IgD-negative memory B cell (primary cell): Measurements from ENCODE around the gene EYS. TPM values are rescaled to one million over a fixed set of nuclear protein-coding genes. Genes with fewer than 3 reads are reported as not detected.
"Not testable (repeated sequence)": the region's sequence is repeated elsewhere in the genome, so short reads cannot be mapped to it uniquely, and the experiment has no call there.

Source experiments
- H3K27ac Mint-ChIP-seq, 3 donors: one replicate each; pipeline ENCODE4 v1.8.0; 2020 to 2022; ENCODE audit warnings: mild to moderate bottlenecking in 3 of 3, mixed read lengths in 3 of 3, moderate library complexity in 1 of 3
- H3K27me3 Mint-ChIP-seq: one replicate; pipeline ENCODE4 v1.8.0; 2021; ENCODE audit warnings: mixed read lengths
- H3K36me3 Mint-ChIP-seq: one replicate; pipeline ENCODE4 v1.8.0; 2020; ENCODE audit warnings: mild to moderate bottlenecking, mixed read lengths
- H3K4me1 Mint-ChIP-seq, 3 donors: one replicate each; pipeline ENCODE4 v1.8.0; 2020 to 2022; ENCODE audit warnings: mixed read lengths in 3 of 3, mild to moderate bottlenecking in 1 of 3
- H3K4me3 Mint-ChIP-seq, 4 donors: one replicate each; pipeline ENCODE4 v1.8.0; 2020 to 2022; ENCODE audit warnings: mild to moderate bottlenecking in 4 of 4, mixed read lengths in 4 of 4, moderate library complexity in 3 of 4
- H3K9me3 Mint-ChIP-seq, 3 donors: one replicate each; pipeline ENCODE4 v1.8.0; 2020 to 2021; ENCODE audit warnings: mixed read lengths in 3 of 3, mild to moderate bottlenecking in 1 of 3
- polyA plus RNA-seq: library from polyadenylated mRNA; unstranded; fragments of 300-500 nt; fragmentation: Illumina TruSeq; gene quantifications from one replicate; pipeline ENCODE4 v1.2.3, GENCODE V29; 2021

The EYS gene
- polyA plus RNA-seq, 1 donor from 2014 or later, result 0.04 TPM

DNA sequence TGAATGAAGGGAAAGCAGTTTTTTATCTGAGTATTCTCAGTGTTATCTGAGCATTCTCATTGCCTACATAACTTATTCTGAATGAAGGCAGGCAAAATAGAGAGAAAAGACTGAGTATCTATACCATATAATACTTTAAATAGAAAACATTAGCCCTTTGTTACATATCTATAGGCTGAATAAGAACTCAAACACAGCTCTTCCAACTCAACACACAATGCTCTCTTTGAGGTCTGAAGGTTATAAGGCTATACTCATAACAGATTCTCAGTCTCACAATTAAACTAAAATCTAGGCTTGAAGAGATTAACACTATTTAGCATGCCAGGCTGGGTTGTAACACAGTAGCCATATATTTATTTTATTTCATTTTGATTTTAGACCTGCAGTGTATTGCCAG lies 56.9 kb downstream of the EYS start:
- no peaks in the 10 kb centered on the region for H3K27me3 Mint-ChIP-seq
- H3K36me3 Mint-ChIP-seq, result no peaks in the 10 kb centered on the region
- no peaks in the 10 kb centered on the region for H3K4me1 Mint-ChIP-seq
- no peak overlapping the region for H3K4me3 Mint-ChIP-seq
- H3K9me3 Mint-ChIP-seq, result peaks cover 3 to 18% (median 8%) of the 10 kb centered on the region in 3 donors
- H3K27ac Mint-ChIP-seq, result no peak overlapping the region

DNA sequence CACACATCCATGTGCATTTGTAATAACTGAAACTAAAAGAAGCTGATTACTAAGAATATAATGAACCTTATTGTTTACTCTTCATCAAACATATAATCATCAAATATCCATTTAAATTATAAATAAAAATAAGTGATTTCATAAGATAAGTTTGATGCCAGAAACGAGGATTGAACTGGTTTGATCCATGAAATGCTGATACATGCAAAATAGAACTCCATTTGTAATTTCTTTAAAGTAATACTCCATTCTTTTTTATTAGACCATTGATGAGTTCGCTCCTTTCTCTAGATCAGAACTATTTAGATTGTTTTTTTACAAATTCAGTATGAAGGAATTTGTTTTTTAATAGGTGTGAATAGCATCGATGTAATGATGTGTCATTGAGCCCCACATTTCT lies 57.6 kb downstream of the EYS start:
- H3K4me1 Mint-ChIP-seq, result no peaks in the 10 kb centered on the region
- no peak overlapping the region for H3K4me3 Mint-ChIP-seq
- H3K27me3 Mint-ChIP-seq, result no peaks in the 10 kb centered on the region
- H3K9me3 Mint-ChIP-seq, result peaks cover 3 to 18% (median 7%) of the 10 kb centered on the region in 3 donors
- H3K36me3 Mint-ChIP-seq, result no peaks in the 10 kb centered on the region
- no peak overlapping the region for H3K27ac Mint-ChIP-seq

GRCh38 chr6:65646544-65646943 lies 60.5 kb downstream of the EYS start:
- Mint-ChIP-seq H3K27me3 (no peaks in the 10 kb centered on the region), H3K27ac (no peak overlapping the region), H3K4me1 (no peaks in the 10 kb centered on the region), H3K36me3 (no peaks in the 10 kb centered on the region), H3K4me3 (no peak overlapping the region), H3K9me3 (peaks cover 3 to 14% (median 5%) of the 10 kb centered on the region in 3 donors)

DNA sequence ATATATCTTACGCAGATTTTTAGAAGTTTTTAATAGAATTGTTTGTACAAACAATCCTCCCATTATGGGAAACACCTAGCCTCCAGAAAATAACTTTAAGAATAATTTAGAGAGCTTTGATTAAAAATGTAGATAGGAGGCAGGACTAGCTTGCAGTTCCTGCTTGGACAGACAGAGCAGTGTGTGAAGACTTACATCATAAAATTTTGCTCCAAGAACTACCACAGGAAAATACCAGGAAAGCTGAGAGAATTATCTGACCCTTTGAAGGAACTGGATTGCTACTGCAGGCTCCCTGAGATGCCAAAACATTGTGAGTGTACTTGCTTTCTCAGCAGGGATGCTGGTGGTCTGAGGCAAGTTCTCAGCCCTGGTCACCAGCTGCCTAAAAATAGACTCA lies 64.2 kb downstream of the EYS start:
- Mint-ChIP-seq H3K36me3 (no peaks in the 10 kb centered on the region), H3K27ac (no peak overlapping the region), H3K9me3 (peaks cover 0 to 11% (median 3%) of the 10 kb centered on the region in 3 donors), H3K27me3 (no peaks in the 10 kb centered on the region), H3K4me3 (no peak overlapping the region), H3K4me1 (no peaks in the 10 kb centered on the region)

DNA sequence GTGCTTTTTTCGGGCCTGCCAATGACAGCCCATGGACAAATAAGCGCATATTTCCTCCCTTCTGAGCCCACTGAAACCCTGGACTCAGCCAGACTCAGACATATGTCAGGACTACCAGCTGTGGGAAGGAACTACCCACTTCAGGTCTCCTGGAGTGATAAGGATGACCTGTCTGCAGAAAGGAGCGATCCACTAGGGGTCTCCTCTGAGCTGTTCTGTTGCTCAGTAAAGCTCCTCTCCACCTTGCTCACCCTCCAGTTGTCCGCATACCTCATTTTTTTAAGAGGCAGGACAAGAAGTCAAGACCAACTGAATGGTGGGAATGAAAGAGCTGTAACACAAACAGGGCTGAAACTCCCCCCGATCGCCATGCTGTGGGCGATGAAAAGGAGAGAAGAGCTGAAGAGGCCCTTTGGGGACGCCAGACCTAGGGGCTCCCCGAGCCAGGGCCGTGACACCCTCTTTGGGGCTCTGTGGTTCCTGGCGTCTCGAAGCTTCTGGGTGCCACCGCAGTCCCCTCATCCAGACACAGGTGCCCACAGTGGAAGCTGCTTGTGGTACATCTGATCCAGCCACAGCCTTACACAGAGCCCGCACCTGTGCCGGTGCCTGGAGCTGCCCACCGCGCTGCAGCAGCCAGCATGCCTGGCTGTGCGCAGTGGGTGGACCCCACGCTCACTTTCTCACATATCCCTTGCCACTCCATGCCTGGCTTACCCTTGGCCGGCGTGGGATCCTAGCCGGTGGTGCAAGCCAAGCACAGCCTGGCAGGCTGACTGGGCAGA lies 68.8 kb downstream of the EYS start:
- Mint-ChIP-seq H3K36me3 (no peaks in the 10 kb centered on the region), H3K9me3 (peaks cover 0 to 7% (median 0%) of the 10 kb centered on the region in 3 donors), H3K27ac (no peak overlapping the region), H3K27me3 (no peaks in the 10 kb centered on the region), H3K4me1 (no peaks in the 10 kb centered on the region), H3K4me3 (no peak overlapping the region)

DNA sequence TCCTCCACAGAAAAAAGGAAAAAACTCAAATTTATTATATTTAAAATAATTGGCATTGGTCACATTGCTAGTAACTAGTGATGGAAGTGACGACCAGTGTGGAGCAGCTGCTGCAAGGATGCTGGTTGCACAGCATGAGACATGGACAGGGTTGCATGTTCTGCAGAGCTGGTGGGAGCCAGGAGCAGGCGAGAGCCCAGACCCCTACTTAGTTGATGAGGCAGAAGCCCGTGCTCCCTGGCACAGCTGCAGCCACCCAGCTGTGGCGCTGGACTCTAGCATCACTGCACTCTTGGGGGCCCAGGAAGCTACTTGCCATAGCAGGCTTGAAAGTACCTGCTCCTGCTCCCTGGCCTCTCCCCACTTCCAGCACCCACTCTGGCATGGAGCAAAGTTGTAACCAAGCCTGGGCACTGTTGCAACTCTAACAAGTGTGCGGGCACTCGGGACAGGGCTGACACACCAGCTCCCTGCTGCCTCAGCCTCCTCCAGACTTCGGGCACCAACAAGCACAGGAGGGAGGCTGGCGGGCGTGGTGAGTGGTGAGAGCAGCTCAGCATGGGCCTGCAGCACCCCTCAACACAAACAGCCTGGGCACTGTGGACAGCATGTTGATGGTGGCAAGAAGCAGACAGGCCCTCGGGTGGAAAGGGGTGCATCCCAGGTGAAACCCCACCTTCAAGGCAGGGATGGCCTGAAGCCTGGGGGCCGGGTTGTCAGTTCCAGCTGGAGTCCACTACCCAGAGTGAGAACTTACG lies 69.6 kb downstream of the EYS start:
- no peaks in the 10 kb centered on the region for H3K36me3 Mint-ChIP-seq
- no peak overlapping the region for H3K4me3 Mint-ChIP-seq
- peaks cover 0 to 7% (median 0%) of the 10 kb centered on the region in 3 donors for H3K9me3 Mint-ChIP-seq

DNA sequence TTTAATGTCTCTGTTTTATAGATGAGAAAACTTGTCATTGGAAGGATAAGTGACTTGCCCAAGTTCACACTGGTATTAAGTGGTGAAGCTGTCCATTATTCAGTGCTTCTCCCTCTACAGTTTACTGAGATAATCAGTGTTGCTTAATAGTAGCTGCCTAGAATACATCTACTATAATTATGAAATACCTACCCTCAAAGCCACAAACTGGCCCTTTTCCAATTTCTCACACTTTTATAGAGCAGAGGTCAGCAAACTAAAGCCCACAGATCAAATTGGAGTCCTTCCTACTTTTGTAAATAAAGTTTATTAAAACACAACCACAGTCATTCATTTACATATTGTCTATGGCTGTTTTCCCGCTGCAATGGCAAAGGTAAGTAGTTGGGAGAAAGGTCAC lies 73.5 kb downstream of the EYS start:
- H3K9me3 Mint-ChIP-seq, result peaks cover 0 to 7% (median 2%) of the 10 kb centered on the region in 3 donors
- H3K4me1 Mint-ChIP-seq, result no peaks in the 10 kb centered on the region

More for the DNA sequence above, 69.6 kb downstream of the EYS start:
- Mint-ChIP-seq H3K27me3 (no peaks in the 10 kb centered on the region), H3K4me1 (no peaks in the 10 kb centered on the region), H3K27ac (no peak overlapping the region)

DNA sequence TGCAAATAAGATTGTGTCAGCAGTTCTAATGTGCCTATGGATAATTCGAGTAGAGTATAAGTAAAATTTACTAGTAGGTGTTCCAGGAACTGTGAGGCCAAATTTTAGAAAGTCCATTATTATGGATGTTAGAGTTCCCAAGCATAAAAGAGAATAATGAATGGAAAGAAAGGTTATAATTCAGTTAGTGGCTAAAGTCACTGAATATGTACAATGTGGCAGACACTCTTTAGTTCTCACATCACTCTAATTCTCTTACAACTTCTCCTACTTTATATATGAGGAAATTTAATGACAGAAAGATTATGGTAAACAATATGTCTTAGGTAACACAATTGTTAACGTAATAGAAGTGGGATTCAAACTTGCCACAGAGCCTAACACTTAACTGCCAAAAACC lies 75.3 kb downstream of the EYS start:
- H3K4me3 Mint-ChIP-seq, result no peak overlapping the region

More for the DNA sequence above, 73.5 kb downstream of the EYS start:
- no peaks in the 10 kb centered on the region for H3K27me3 Mint-ChIP-seq
- no peaks in the 10 kb centered on the region for H3K36me3 Mint-ChIP-seq
- no peak overlapping the region for H3K27ac Mint-ChIP-seq
- H3K4me3 Mint-ChIP-seq, result no peak overlapping the region

GRCh38 chr6:65627434-65627999 lies 79.5 kb downstream of the EYS start:
- H3K27ac Mint-ChIP-seq, H3K27me3 Mint-ChIP-seq, H3K36me3 Mint-ChIP-seq, H3K9me3 Mint-ChIP-seq, H3K4me1 Mint-ChIP-seq, H3K4me3 Mint-ChIP-seq: not testable (repeated sequence)

More for the DNA sequence above, 75.3 kb downstream of the EYS start:
- H3K36me3 Mint-ChIP-seq, result no peaks in the 10 kb centered on the region
- no peaks in the 10 kb centered on the region for H3K27me3 Mint-ChIP-seq
- peaks cover 2 to 7% (median 3%) of the 10 kb centered on the region in 3 donors for H3K9me3 Mint-ChIP-seq
- no peaks in the 10 kb centered on the region for H3K4me1 Mint-ChIP-seq
- no peak overlapping the region for H3K27ac Mint-ChIP-seq

GRCh38 chr6:65627015-65627414 lies 80.0 kb downstream of the EYS start:
- H3K27ac Mint-ChIP-seq, result no peak overlapping the region
- peaks cover 2 to 7% (median 5%) of the 10 kb centered on the region in 3 donors for H3K9me3 Mint-ChIP-seq
- no peaks in the 10 kb centered on the region for H3K4me1 Mint-ChIP-seq
- no peaks in the 10 kb centered on the region for H3K36me3 Mint-ChIP-seq
- H3K27me3 Mint-ChIP-seq, result no peaks in the 10 kb centered on the region
- H3K4me3 Mint-ChIP-seq, result no peak overlapping the region

DNA sequence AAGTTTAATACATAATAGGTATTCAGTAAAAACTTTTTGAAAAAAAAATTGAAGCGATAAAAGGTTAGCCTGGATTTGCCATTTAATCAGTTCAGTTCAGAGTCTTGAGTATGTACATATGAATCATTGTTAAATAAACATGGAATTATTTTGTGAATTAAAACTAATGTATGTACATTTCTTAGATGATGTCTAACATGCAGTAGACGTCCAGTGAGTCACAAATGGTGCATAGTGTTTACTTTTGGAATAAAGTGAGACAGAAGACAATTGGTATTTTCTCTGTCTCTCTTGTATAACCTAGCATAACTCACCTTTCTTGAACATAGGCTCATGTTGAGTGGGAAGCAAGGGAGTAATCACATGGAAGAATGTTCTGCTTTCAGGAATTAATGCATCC lies 83.5 kb downstream of the EYS start:
- Mint-ChIP-seq H3K4me1 (no peaks in the 10 kb centered on the region), H3K36me3 (no peaks in the 10 kb centered on the region), H3K4me3 (no peak overlapping the region), H3K9me3 (peaks cover 0 to 7% (median 5%) of the 10 kb centered on the region in 3 donors), H3K27me3 (no peaks in the 10 kb centered on the region), H3K27ac (no peak overlapping the region)

DNA sequence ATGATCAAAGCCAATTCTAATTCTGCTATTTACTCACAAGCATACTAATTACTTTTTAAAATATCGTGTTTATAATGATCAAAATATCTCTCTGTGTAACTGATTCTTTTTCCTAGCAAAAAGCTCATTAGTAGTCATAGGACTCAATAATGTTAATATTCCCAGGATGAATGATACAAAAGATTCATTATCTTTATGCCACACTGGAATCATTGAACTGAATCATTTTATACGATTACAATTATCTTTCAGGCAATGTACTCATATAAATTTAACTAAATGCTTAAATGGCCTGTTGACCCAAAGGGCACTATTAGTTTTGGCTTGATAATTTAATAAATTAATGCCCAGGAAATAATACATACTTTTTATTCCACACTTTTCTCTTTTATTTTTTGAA lies 96.3 kb downstream of the EYS start:
- H3K4me3 Mint-ChIP-seq, result no peak overlapping the region
- no peaks in the 10 kb centered on the region for H3K27me3 Mint-ChIP-seq
- H3K27ac Mint-ChIP-seq, result no peak overlapping the region
- H3K9me3 Mint-ChIP-seq, result no peaks in the 10 kb centered on the region
- no peaks in the 10 kb centered on the region for H3K36me3 Mint-ChIP-seq
- no peaks in the 10 kb centered on the region for H3K4me1 Mint-ChIP-seq

GRCh38 chr6:65595540-65595939 lies 111.5 kb downstream of the EYS start:
- Mint-ChIP-seq H3K4me3 (no peak overlapping the region), H3K36me3 (no peaks in the 10 kb centered on the region), H3K27me3 (no peaks in the 10 kb centered on the region), H3K4me1 (no peaks in the 10 kb centered on the region), H3K9me3 (peaks cover 0 to 5% (median 2%) of the 10 kb centered on the region in 3 donors), H3K27ac (no peak overlapping the region)

DNA sequence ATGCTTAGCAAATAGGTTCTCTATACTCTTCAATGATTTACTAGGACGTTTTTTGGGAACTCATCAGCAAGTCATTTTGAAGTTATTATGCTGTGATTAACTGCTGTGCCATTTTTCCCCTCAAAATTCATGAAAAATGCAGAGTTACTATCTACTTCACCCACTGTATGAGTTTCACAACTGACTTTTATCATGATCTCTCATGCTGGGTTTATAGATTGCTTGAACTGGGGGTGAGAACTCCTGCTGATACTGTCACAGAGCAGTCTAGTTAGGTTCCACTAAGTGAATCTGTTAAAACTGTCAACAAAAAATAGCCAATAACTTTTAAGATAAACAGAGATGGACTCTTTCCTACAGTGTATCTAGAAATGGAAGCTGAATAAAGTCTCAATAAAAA lies 136.7 kb downstream of the EYS start:
- Mint-ChIP-seq H3K4me1 (no peaks in the 10 kb centered on the region), H3K9me3 (peaks cover 4 to 5% (median 5%) of the 10 kb centered on the region in 3 donors), H3K36me3 (no peaks in the 10 kb centered on the region)

GRCh38 chr6:65569505-65569904 lies 137.5 kb downstream of the EYS start:
- Mint-ChIP-seq H3K9me3 (peaks cover 4 to 5% (median 4%) of the 10 kb centered on the region in 3 donors), H3K36me3 (no peaks in the 10 kb centered on the region), H3K4me1 (no peaks in the 10 kb centered on the region), H3K27me3 (no peaks in the 10 kb centered on the region), H3K4me3 (no peak overlapping the region), H3K27ac (no peak overlapping the region)

More for the DNA sequence above, 136.7 kb downstream of the EYS start:
- no peaks in the 10 kb centered on the region for H3K27me3 Mint-ChIP-seq
- no peak overlapping the region for H3K27ac Mint-ChIP-seq
- no peak overlapping the region for H3K4me3 Mint-ChIP-seq
